GM12875 (cell line): Measurements from ENCODE around the gene MACROD1.

Source experiments
- H3K4me3 ChIP-seq: one replicate; pipeline ENCODE4 v1.5.1; 2011; ENCODE audit warnings: low read depth, low read length, control low read depth
- TF ChIP-seq, protein P1 (sequence below): IDR thresholded peaks from 2 replicates; pipeline ENCODE4 v1.5.1; 2011; ENCODE audit warnings: low read depth, mild to moderate bottlenecking, control low read depth, inconsistent platforms, low read length, moderate library complexity, borderline replicate concordance; ENCODE audit not compliant: insufficient read depth

Gene MACROD1

DNA sequence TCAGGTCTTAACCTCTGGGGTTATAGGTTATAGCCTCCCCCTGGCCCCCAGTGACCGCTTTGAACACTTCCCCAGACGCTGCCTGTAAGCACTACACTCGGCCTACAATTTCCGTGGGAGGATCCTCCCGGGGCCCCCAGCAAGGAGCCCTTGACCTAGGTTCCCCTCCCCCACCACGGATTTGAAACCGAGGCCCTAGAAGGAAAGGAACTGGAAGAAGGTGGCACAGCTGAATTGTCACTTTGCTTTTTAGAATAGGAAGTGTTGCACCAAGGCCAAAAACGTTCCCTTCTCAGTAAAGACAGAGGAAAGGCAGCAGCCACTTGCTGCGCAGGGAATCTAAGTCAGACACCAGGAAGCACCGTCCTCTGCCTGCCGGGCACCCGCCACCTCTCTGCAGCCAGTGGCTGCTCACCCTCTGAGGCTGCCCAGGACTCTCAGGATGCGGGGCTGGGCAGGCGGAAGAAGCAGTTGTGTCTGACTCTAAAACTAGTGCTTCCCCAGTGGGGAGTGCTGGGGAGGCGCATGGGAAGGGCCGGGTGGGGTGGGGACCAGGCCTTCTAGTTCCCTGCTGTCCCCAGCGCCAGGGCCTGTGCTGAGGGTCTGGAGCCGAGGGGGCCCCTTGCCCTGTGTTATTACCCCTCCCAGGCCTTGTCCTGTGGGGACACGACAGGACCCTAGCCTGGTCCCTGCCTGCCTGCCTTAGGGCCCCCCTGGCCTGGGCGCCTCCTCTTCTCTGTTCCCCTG lies 138.1 kb downstream of the MACROD1 start:
- no peak overlapping the region for H3K4me3 ChIP-seq
- TF ChIP-seq, protein P1, sequence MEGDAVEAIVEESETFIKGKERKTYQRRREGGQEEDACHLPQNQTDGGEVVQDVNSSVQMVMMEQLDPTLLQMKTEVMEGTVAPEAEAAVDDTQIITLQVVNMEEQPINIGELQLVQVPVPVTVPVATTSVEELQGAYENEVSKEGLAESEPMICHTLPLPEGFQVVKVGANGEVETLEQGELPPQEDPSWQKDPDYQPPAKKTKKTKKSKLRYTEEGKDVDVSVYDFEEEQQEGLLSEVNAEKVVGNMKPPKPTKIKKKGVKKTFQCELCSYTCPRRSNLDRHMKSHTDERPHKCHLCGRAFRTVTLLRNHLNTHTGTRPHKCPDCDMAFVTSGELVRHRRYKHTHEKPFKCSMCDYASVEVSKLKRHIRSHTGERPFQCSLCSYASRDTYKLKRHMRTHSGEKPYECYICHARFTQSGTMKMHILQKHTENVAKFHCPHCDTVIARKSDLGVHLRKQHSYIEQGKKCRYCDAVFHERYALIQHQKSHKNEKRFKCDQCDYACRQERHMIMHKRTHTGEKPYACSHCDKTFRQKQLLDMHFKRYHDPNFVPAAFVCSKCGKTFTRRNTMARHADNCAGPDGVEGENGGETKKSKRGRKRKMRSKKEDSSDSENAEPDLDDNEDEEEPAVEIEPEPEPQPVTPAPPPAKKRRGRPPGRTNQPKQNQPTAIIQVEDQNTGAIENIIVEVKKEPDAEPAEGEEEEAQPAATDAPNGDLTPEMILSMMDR: no peak

DNA sequence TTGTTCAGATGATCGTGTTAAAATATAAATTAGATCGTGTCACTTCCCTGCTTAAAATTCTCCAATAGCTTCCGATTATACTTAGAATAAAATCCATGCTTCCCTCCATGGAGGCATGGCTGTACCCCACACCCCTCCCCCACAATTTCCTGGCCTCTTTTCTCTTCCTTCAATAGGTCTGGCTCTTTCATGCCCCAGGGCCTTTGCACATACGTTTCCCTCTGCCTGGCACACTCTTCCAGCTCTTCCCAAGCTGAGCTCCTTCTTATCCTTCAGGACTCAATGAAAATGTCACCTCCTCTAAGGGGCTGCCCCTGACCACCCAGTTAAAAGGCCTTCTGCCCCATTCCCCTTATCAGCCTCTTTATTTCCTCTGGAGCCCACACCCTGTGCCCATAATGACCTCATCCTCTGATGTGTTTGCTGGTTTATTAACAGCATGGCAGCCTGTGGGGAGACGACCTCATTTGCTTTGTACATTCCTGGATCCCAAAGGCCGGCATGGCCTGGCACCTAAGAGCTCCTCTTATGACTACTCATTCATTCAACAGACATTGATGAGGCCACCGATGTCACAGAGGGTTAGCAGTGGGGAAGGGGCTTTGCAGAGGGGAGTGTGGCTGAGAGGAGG lies 139.2 kb downstream of the MACROD1 start:
- TF ChIP-seq, protein P1: no peak
- no peak overlapping the region for H3K4me3 ChIP-seq

- TF ChIP-seq, protein P1: no peak
Observed at GRCh38 chr11:64025205-64025604, 140.7 kb downstream of the MACROD1 start.

GRCh38 chr11:64023712-64024710 lies 141.9 kb downstream of the MACROD1 start:
- TF ChIP-seq, protein P1: no peak

More at GRCh38 chr11:64025205-64025604, 140.7 kb downstream of the MACROD1 start:
- no peak overlapping the region for H3K4me3 ChIP-seq

DNA sequence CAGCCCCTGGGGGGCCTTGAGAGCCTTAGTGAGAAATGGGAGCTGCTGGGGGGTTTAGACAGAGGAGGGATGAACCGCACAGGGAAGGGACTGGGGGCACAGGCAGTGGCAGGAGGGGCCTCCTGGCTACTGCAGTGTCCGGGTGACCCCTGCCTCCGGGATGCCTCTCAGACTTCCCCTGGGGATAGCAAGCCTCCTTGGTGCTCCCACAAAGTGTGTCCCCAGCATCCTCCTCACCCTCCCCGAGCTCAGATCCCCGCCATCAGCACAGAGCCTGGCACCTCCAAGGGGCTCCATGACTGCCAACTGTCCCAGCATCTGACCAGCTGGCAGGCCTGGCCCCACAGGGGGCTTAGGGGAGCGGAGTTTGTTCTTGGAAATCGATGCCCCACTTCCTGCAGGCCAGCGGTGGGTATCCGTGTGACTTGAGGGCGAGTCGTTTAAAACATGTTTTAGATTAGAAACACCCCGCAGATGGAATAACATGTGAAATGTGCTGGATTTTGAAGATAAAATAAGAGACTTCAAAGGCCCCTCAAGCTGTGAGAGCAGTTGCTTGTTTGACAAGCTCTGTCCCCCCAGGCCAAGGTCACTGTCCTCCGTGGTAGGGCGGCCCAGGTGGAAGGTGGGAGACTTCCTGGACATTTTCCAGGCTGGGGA lies 143.7 kb downstream of the MACROD1 start:
- no peak overlapping the region for H3K4me3 ChIP-seq
- TF ChIP-seq, protein P1: no peak

More at GRCh38 chr11:64023712-64024710, 141.9 kb downstream of the MACROD1 start:
- no peak overlapping the region for H3K4me3 ChIP-seq

GRCh38 chr11:64021757-64022093 lies 144.2 kb downstream of the MACROD1 start:
- TF ChIP-seq, protein P1: no peak
- H3K4me3 ChIP-seq: no peak overlapping the region
